MM.1S (cell line): ENCODE results near the gene CCDC88A.

Source experiments
- CTCF ChIP-seq: fragments of 300-600 bp; sonication (generic); IDR thresholded peaks from 2 replicates; pipeline ENCODE4 v1.5.1; 2016; ENCODE audit warnings: antibody characterized with exemption, low read length, mixed read lengths
- EZH2 ChIP-seq: fragments of 300-600 bp; sonication (generic); optimal IDR thresholded peaks from 2 replicates; pipeline ENCODE3; 2017; ENCODE audit warnings: low read depth, mild to moderate bottlenecking, antibody characterized with exemption, low read length, mixed read lengths
- EZH2phosphoT487 ChIP-seq: fragments of 300-600 bp; sonication (generic); IDR thresholded peaks from 2 replicates; pipeline ENCODE4 v1.6.1; 2018; ENCODE audit warnings: antibody characterized with exemption, low read length

GRCh38 chr2:55441280-55441892 lies 21.7 kb upstream of the CCDC88A start:
- TF ChIP-seq CTCF = no peak
- TF ChIP-seq EZH2 = no peak
- TF ChIP-seq EZH2phosphoT487 = no peak
